Measurements from ENCODE around the gene CTBP1. TPM values are rescaled to one million over a fixed set of nuclear protein-coding genes. Genes with fewer than 3 reads are reported as not detected.

The CTBP1 gene
- total and polyA plus RNA-seq, 2 donors: 98.2 to 188 TPM

DNA sequence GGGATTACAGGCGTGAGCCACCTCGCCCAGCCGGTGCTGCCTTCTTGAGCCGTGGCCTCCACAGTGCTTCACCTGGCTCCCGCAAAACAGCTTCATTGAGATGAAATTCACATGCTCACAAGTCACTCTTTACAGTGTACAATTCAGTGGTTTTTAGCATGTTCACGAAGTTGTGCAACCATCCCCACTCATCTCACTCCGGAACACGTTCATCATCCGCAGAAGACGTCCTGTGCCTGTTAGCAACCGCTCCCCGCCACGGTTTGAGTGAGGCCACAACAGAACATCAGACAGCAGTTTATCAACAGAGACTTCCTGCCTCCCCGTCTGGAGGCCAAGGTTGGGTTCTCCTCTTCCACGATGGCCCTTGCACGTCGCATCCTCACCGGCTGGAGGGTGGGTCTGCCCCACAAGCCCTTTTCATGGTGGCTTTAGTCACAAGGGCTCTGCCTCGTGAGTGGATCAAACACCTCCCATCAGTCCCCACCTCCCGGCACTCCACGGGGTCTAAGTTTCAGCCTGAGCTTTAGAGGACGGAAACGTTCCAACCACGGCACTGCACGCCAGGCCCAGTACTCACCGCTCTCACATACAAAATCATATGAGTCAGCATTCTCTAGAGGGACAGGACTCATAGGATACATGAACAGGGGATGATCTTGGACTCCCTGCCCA, 46.9 kb downstream of the CTBP1 start:
- H3K4me1 ChIP-seq (ENCODE audit: control insufficient read depth in 2 of 2, insufficient read depth in 2 of 2, low read length in 2 of 2): peaks cover 25 to 42% of the 10 kb centered on the region in 2 donors
- 10% methylated on average over 26 of the region's 26 CpGs for WGBS
- H3K36me3 ChIP-seq (ENCODE audit: control insufficient read depth in 2 of 2, insufficient read depth in 2 of 2, low read length in 1 of 2): no peaks in the 10 kb centered on the region
- H3K27me3 ChIP-seq (ENCODE audit: control insufficient read depth in 2 of 2, insufficient read depth in 1 of 2, low read length in 1 of 2): no peaks in the 10 kb centered on the region
- peak; percentile 48 to 90 (median 68) for DNase-seq (ENCODE audit: low read depth in 6 of 9, low spot score in 9 of 9)
- no peaks in the 10 kb centered on the region for H3K9me3 ChIP-seq (ENCODE audit: control insufficient read depth in 2 of 2, insufficient read depth in 1 of 2, low read length in 1 of 2)
- peak overlapping the region in 1 of 2 donors; percentile 58 for H3K4me3 ChIP-seq (ENCODE audit: low read length in 2 of 2)
- peak overlapping the region; percentile 87 to 98 for H3K27ac ChIP-seq (ENCODE audit: low read depth in 1 of 2, low read length in 1 of 2)

DNA sequence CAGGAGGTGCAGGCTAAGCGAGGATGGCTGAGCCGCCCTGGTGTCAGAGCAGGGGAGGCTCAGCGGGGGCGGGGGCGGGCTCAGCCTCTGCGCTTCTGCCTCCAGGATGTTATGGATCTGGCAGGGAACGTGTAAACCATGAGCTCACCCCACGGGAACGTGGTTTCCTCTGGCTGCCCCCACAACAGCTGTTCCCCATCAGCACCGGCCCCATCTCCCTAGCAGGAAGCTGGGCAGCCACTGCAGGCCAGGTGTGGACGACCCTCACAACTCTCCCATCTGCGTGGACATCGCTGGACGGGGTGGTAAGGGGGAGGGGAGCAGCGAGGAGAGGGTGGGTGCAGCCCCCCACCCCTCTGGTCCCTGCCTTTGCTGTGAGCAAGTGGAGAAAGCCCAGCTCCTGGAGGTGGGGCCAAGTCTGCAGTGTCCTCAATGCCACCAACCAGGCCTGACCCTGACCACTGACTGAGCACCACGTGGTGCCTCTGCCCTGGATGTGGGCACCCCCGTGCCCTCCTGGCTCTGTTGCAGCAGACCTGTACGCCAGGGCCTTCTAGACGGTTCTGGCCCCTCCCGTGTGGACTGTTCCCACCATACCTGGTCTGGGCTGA, 48.4 kb downstream of the CTBP1 start:
- Histone ChIP-seq H3K36me3 (ENCODE audit: control insufficient read depth in 2 of 2, insufficient read depth in 2 of 2, low read length in 1 of 2) (peaks cover 0 to 4% of the 10 kb centered on the region in 2 donors), H3K27ac (ENCODE audit: low read depth in 1 of 2, low read length in 1 of 2) (peak overlapping the region; percentile 89 to 98), H3K9me3 (ENCODE audit: control insufficient read depth in 2 of 2, insufficient read depth in 1 of 2, low read length in 1 of 2) (no peaks in the 10 kb centered on the region), H3K27me3 (ENCODE audit: control insufficient read depth in 2 of 2, insufficient read depth in 1 of 2, low read length in 1 of 2) (no peaks in the 10 kb centered on the region), H3K4me1 (ENCODE audit: control insufficient read depth in 2 of 2, insufficient read depth in 2 of 2, low read length in 2 of 2) (peaks cover 25 to 42% of the 10 kb centered on the region in 2 donors), H3K4me3 (ENCODE audit: low read length in 2 of 2) (peak overlapping the region; percentile 45 to 58)
- WGBS: 6% methylated on average over 20 of the region's 20 CpGs
- peak in 2 of 9 donors; percentile 24 to 43 for DNase-seq (ENCODE audit: low read depth in 6 of 9, low spot score in 9 of 9)

DNA sequence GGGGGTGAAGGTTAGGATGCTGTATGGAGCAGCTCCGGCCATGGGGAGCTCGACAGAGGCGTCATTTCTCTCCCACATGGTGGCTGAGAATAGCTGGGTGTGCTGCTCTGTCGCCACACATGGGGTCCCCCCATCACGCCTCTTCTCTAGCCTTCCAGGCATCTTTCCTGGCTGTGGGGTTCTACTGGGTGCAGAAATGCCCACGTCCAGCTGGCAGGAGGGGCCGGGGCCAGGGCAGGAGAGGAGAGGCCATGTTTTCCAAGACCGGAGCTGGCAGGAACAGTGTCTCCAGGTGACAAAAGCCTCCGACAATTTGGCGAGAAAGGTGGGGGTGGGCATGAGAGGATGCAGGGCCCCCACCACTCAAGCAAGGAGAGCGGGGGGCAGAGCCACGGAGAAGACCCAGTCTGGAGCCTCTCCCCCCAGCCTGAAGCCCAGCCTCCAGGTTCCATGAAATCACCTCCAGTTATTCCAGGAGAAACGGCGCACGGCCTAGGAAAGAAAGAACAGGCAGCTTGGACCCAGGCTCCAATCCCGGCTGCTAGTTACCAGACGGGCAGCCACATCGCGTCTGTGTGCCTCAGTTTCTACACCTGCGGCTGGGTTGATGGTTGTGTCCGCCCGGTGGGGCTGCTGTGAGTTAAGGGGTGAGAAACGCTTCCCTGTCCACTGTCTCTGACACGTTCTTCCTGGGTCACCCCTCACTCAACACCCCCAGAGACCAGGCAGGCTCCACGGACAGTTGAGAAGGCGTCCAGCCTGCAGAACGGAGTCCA, 49.2 kb downstream of the CTBP1 start:
- Histone ChIP-seq H3K9me3 (ENCODE audit: control insufficient read depth in 2 of 2, insufficient read depth in 1 of 2, low read length in 1 of 2) (no peaks in the 10 kb centered on the region), H3K27me3 (ENCODE audit: control insufficient read depth in 2 of 2, insufficient read depth in 1 of 2, low read length in 1 of 2) (no peaks in the 10 kb centered on the region), H3K36me3 (ENCODE audit: control insufficient read depth in 2 of 2, insufficient read depth in 2 of 2, low read length in 1 of 2) (peaks cover 0 to 4% of the 10 kb centered on the region in 2 donors), H3K27ac (ENCODE audit: low read depth in 1 of 2, low read length in 1 of 2) (peak overlapping the region in 1 of 2 donors; percentile 98), H3K4me3 (ENCODE audit: low read length in 2 of 2) (peak overlapping the region in 1 of 2 donors; percentile 58), H3K4me1 (ENCODE audit: control insufficient read depth in 2 of 2, insufficient read depth in 2 of 2, low read length in 2 of 2) (peaks cover 25 to 42% of the 10 kb centered on the region in 2 donors)
- 90% methylated on average over 27 of the region's 27 CpGs for WGBS
- DNase-seq (ENCODE audit: low read depth in 6 of 9, low spot score in 9 of 9): no peak

DNA sequence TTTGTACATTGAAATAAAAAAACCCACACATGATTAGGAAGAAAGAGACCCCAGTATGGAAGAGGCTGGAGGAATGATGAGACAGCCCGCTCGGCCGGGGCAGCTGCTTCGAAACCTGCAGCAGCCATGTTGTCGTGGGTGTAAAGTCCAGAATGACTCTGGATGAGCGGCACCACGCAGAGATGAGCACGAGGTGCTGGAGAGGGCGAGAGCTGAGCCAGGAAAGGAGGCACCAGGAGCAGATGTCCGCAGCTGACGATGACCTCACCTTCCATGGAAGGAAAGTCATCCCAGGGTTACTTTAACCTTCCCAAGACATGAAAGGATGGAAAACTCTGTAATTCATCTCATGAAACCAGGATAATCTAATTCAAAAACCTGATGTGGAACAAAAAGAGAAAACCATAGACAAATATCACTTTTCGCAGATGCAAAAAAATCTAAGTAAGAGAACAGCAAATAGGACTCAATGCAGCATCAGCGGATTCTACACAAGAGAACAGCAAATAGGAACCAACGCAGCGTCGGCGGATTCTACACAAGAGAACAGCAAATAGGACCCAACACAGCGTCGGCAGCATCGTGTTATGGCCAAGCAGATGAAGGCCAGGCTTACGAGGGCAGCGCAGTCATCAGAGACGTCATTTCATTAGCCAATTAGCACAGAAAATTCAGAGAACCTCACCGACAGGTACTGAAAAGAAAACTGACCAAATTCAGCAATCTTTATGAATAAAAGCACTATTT, 50.7 kb downstream of the CTBP1 start:
- H3K36me3 ChIP-seq (ENCODE audit: control insufficient read depth in 2 of 2, insufficient read depth in 2 of 2, low read length in 1 of 2): peaks cover 0 to 4% of the 10 kb centered on the region in 2 donors
- 96% methylated on average over 24 of the region's 24 CpGs for WGBS
- no peak for DNase-seq (ENCODE audit: low read depth in 6 of 9, low spot score in 9 of 9)
- H3K27ac ChIP-seq (ENCODE audit: low read depth in 1 of 2, low read length in 1 of 2): no peak overlapping the region
- H3K27me3 ChIP-seq (ENCODE audit: control insufficient read depth in 2 of 2, insufficient read depth in 1 of 2, low read length in 1 of 2): no peaks in the 10 kb centered on the region
- peaks cover 25 to 38% of the 10 kb centered on the region in 2 donors for H3K4me1 ChIP-seq (ENCODE audit: control insufficient read depth in 2 of 2, insufficient read depth in 2 of 2, low read length in 2 of 2)
- H3K4me3 ChIP-seq (ENCODE audit: low read length in 2 of 2): no peak overlapping the region
- H3K9me3 ChIP-seq (ENCODE audit: control insufficient read depth in 2 of 2, insufficient read depth in 1 of 2, low read length in 1 of 2): no peaks in the 10 kb centered on the region

DNA sequence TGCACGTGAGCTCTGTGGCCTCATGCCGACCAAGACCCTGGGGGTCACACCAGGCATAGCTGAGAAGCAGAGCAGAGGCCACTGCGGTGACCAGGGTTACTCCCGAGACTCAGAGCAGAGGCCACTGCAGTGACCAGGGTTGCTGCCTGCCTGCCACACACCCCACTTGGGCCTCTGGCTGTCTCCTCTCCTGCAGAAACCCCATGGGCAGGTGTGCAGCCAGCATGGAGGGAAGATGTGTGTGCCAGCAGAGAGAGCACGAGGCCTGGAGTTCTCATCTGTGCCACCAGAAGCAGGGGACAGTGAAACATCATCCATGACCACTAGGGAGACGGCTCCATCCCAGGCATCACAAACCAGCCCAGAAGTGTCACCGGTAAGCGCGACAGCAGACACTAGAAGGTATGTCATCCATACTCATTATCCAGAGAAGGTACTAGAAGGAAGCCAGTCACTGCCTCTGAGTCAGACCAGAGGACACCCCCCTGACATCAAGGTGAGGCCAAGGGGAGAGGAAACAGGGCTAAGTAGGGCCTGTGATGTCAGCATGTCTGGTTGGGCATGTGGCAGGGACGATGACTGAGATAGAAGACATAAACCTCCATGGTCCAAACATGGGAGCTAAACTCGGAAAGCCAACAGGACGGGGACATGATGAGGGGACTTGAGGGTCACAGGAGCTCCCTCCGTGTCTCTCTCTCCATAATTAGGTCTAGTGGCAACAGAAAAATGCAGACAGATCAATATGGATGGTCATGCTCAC, 52.3 kb downstream of the CTBP1 start:
- WGBS: 97% methylated on average over 13 of the region's 13 CpGs

DNA sequence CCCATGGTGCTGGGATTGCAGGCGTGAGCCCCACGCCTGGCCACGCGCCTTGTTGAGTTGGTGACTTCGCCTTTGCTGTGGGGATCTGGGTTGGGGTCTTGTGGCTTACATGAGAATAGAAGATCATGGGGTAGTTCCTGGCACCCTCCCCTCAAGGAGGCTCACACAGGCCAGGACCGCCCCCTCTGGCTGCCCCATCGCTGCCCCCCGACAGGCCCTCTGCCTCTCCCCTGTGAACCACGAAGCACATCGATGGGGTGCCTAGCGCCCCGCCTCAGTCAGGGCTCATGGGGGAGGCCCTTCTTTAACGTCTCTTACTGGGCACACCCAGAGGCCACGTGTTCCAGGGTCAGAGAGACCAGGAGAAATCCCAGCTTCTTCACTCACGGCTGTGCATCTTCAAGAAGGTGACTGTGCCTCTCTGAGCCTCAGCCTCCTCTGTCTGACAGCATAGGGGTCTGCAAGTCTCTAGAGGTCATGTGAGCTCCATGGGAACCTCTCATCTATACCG, 53.0 kb downstream of the CTBP1 start:
- no peak for DNase-seq (ENCODE audit: low read depth in 6 of 9, low spot score in 9 of 9)
- Histone ChIP-seq H3K36me3 (ENCODE audit: control insufficient read depth in 2 of 2, insufficient read depth in 2 of 2, low read length in 1 of 2) (peaks cover 0 to 4% of the 10 kb centered on the region in 2 donors), H3K4me3 (ENCODE audit: low read length in 2 of 2) (no peak overlapping the region), H3K27me3 (ENCODE audit: control insufficient read depth in 2 of 2, insufficient read depth in 1 of 2, low read length in 1 of 2) (no peaks in the 10 kb centered on the region), H3K27ac (ENCODE audit: low read depth in 1 of 2, low read length in 1 of 2) (no peak overlapping the region), H3K9me3 (ENCODE audit: control insufficient read depth in 2 of 2, insufficient read depth in 1 of 2, low read length in 1 of 2) (peaks cover 0 to 4% of the 10 kb centered on the region in 2 donors), H3K4me1 (ENCODE audit: control insufficient read depth in 2 of 2, insufficient read depth in 2 of 2, low read length in 2 of 2) (peaks cover 10 to 15% of the 10 kb centered on the region in 2 donors)
- WGBS: 95% methylated on average over 16 of the region's 16 CpGs

More for the DNA sequence above, 52.3 kb downstream of the CTBP1 start:
- no peaks in the 10 kb centered on the region for H3K9me3 ChIP-seq (ENCODE audit: control insufficient read depth in 2 of 2, insufficient read depth in 1 of 2, low read length in 1 of 2)
- H3K4me1 ChIP-seq (ENCODE audit: control insufficient read depth in 2 of 2, insufficient read depth in 2 of 2, low read length in 2 of 2): peaks cover 15 to 21% of the 10 kb centered on the region in 2 donors
- H3K27me3 ChIP-seq (ENCODE audit: control insufficient read depth in 2 of 2, insufficient read depth in 1 of 2, low read length in 1 of 2): no peaks in the 10 kb centered on the region
- peaks cover 0 to 4% of the 10 kb centered on the region in 2 donors for H3K36me3 ChIP-seq (ENCODE audit: control insufficient read depth in 2 of 2, insufficient read depth in 2 of 2, low read length in 1 of 2)
- H3K27ac ChIP-seq (ENCODE audit: low read depth in 1 of 2, low read length in 1 of 2): no peak overlapping the region
- no peak for DNase-seq (ENCODE audit: low read depth in 6 of 9, low spot score in 9 of 9)
- H3K4me3 ChIP-seq (ENCODE audit: low read length in 2 of 2): no peak overlapping the region

DNA sequence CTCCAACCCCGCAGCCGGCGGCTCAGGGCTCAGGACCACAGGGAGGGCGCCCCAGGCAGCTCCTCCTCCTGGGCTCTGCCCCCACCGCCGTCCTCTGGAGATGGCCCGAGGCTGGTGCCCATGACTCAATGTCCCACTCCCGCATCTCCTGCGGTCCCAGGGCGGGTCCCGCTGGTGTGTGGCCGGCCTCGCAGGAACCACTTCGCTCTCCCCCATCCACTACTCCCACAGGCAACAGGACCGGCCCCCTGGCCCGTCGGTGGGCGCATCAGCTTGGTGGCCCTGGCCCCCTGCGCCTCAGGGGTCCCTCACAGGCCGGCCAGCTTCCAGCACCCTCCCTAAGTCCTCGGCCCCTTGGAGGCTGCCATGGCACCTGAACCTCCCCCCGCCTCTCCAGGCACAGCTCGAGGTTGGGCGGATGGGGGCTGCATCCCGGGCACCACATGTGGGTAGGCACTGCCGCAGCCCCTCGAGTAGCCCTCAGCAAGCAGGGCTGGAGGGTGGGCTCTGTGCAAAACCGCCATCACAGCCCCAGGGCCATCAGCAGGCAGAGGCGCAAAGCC, 53.7 kb downstream of the CTBP1 start:
- Histone ChIP-seq H3K27ac (ENCODE audit: low read depth in 1 of 2, low read length in 1 of 2) (no peak overlapping the region), H3K4me1 (ENCODE audit: control insufficient read depth in 2 of 2, insufficient read depth in 2 of 2, low read length in 2 of 2) (peaks cover 3 to 7% of the 10 kb centered on the region in 2 donors), H3K27me3 (ENCODE audit: control insufficient read depth in 2 of 2, insufficient read depth in 1 of 2, low read length in 1 of 2) (no peaks in the 10 kb centered on the region), H3K4me3 (ENCODE audit: low read length in 2 of 2) (no peak overlapping the region), H3K9me3 (ENCODE audit: control insufficient read depth in 2 of 2, insufficient read depth in 1 of 2, low read length in 1 of 2) (peaks cover 0 to 4% of the 10 kb centered on the region in 2 donors), H3K36me3 (ENCODE audit: control insufficient read depth in 2 of 2, insufficient read depth in 2 of 2, low read length in 1 of 2) (peaks cover 0 to 4% of the 10 kb centered on the region in 2 donors)
- 95% methylated on average over 29 of the region's 29 CpGs for WGBS
- DNase-seq (ENCODE audit: low read depth in 6 of 9, low spot score in 9 of 9): no peak
